HepG2 (cell line): Measurements from ENCODE around the gene DSCAML1. TPM values are rescaled to one million over a fixed set of nuclear protein-coding genes. Genes with fewer than 3 reads are reported as not detected.

ENCODE experiments used
- ATAC-seq: fragments of 200-7000 bp; cut with Tn5 transposase; 3 replicates; pipeline ENCODE4 v1.9.1; 2020; ENCODE audit warnings: mild to moderate bottlenecking, moderate library complexity
- BruUV-seq: library from RNA; stranded (reverse); fragments of 400-500 nt; replicated peaks from 2 replicates; lab custom pipeline; 2021; lab: Mats Ljungman, UMichigan
- CTCF ChIA-PET: fragments of 300-600 bp; formaldehyde crosslinking; extraction: SDS; loops from one replicate; lab custom pipeline; 2021; ENCODE audit warnings: low total read pairs, inconsistent platforms, low intra/inter-chr PET ratio; lab: Yijun Ruan, JAX
- POLR2A ChIA-PET: fragments of 350-600 bp; sonication (Branson Sonifier 250); formaldehyde crosslinking; loops from one replicate; lab custom pipeline; 2020; ENCODE audit warnings: antibody characterized with exemption, inconsistent platforms; lab: Yijun Ruan, JAX
- DNase-seq: peaks from one replicate; pipeline ENCODE4 v3.0.0-alpha.2; 2015; ENCODE audit warnings: low spot score
- FAIRE-seq: peaks from 3 replicates; lab custom pipeline; 2011; peaks lifted over from hg19 to GRCh38; lab: Jason Lieb, UNC
- H2AFZ ChIP-seq: one replicate; pipeline ENCODE4 v1.6.1; 2011; ENCODE audit warnings: low read length, inconsistent platforms
- H3K27ac ChIP-seq: fragments of 300-600 bp; 3 replicates; pipeline ENCODE4 v1.8.0; 2011; ENCODE audit warnings: mixed run types, mild to moderate bottlenecking, mixed read lengths, low read length, inconsistent platforms; ENCODE audit not compliant: insufficient read depth; ENCODE audit errors: extremely low read length
- H3K27me3 ChIP-seq, 2 experiments: fragments of 200-600 bp in 1 of 2; 2 replicates in 1 of 2; 3 replicates in 1 of 2; pipeline versions ENCODE4 v1.6.0 to v1.8.0; 2011; ENCODE audit warnings: low read length in 2 of 2, mild to moderate bottlenecking in 2 of 2, moderate library complexity in 2 of 2, inconsistent platforms in 1 of 2; ENCODE audit not compliant: insufficient read depth in 2 of 2, control insufficient read depth in 1 of 2
- H3K36me3 ChIP-seq, 2 experiments: fragments of 200-600 bp in 1 of 2; replicated peaks in 1 of 2; 2 replicates in 1 of 2; 3 replicates in 1 of 2; pipeline versions ENCODE4 v1.5.1 to v1.8.0; 2011; ENCODE audit warnings: low read length in 2 of 2, inconsistent platforms in 1 of 2; ENCODE audit not compliant: insufficient read depth in 2 of 2, control insufficient read depth in 1 of 2
- H3K4me1 ChIP-seq: 2 replicates; pipeline ENCODE4 v1.5.1; 2012; ENCODE audit warnings: low read length, inconsistent platforms; ENCODE audit not compliant: insufficient read depth
- H3K4me2 ChIP-seq: 2 replicates; pipeline ENCODE4 v1.6.0; 2011; ENCODE audit warnings: low read depth, low read length, inconsistent platforms
- H3K4me3 ChIP-seq, 3 experiments: fragments of 200-600 bp in 1 of 3; sonication (generic), shearing (Covaris generic) in 1 of 3; replicated peaks in 1 of 3; 2 replicates each; pipeline ENCODE4 v1.5.1; 2011 to 2016; ENCODE audit warnings: low read length in 3 of 3, inconsistent platforms in 2 of 3, low read depth in 2 of 3, mild to moderate bottlenecking in 2 of 3, control low read depth in 1 of 3, mixed read lengths in 1 of 3; ENCODE audit not compliant: insufficient read depth in 1 of 3
- H3K79me2 ChIP-seq: one replicate; pipeline ENCODE4 v1.6.1; 2011; ENCODE audit warnings: low read length, inconsistent platforms; ENCODE audit not compliant: insufficient read depth
- H3K9ac ChIP-seq: 2 replicates; pipeline ENCODE4 v1.6.0; 2011; ENCODE audit warnings: mild to moderate bottlenecking, low read depth, low read length, inconsistent platforms; ENCODE audit not compliant: insufficient read depth
- H3K9me3 ChIP-seq: 2 replicates; pipeline ENCODE4 v1.5.1; 2012; ENCODE audit warnings: mild to moderate bottlenecking, low read length
- H4K20me1 ChIP-seq: 2 replicates; pipeline ENCODE4 v1.6.0; 2011; ENCODE audit warnings: inconsistent platforms, mild to moderate bottlenecking, low read length, moderate library complexity; ENCODE audit not compliant: insufficient read depth
- CHCHD3 ChIP-seq: sonication (generic); formaldehyde crosslinking; IDR thresholded peaks from 2 replicates; pipeline ENCODE4 v1.8.0; 2022; ENCODE audit warnings: mild to moderate bottlenecking, missing genetic modification reagents, moderate library complexity
- DNMT3B ChIP-seq: conservative IDR thresholded peaks from 2 replicates; pipeline ENCODE4 v1.6.1; 2016; ENCODE audit warnings: missing biosample characterization, control low read depth
- ELF4 ChIP-seq: sonication (generic); formaldehyde crosslinking; IDR thresholded peaks from 2 replicates; pipeline ENCODE4 v1.5.0; 2020; ENCODE audit warnings: missing genetic modification reagents, mild to moderate bottlenecking, moderate library complexity, borderline replicate concordance
- ELK4 ChIP-seq: sonication (generic); formaldehyde crosslinking; IDR thresholded peaks from 2 replicates; pipeline ENCODE4 v1.9.0; 2021; ENCODE audit warnings: missing genetic modification reagents, borderline replicate concordance
- FLYWCH1 ChIP-seq: sonication (generic); formaldehyde crosslinking; IDR thresholded peaks from 2 replicates; pipeline ENCODE4 v1.8.1; 2023; ENCODE audit warnings: mild to moderate bottlenecking, missing genetic modification reagents
- FOXM1 ChIP-seq: sonication (generic); formaldehyde crosslinking; IDR thresholded peaks from 2 replicates; pipeline ENCODE4 v1.5.0; 2020; ENCODE audit warnings: missing genetic modification reagents
- NCOA1 ChIP-seq: sonication (generic); formaldehyde crosslinking; IDR thresholded peaks from 2 replicates; pipeline ENCODE4 v1.9.0; 2021; ENCODE audit warnings: missing genetic modification reagents
- NFIC ChIP-seq: IDR thresholded peaks from 2 replicates; pipeline ENCODE4 v1.6.1; 2012; ENCODE audit warnings: mild to moderate bottlenecking, low read length, inconsistent platforms
- STAG1 ChIP-seq: sonication (generic); formaldehyde crosslinking; IDR thresholded peaks from 2 replicates; pipeline ENCODE4 v1.4.0; 2020; ENCODE audit warnings: missing genetic modification reagents
- ZBTB42 ChIP-seq: sonication (generic); formaldehyde crosslinking; IDR thresholded peaks from 2 replicates; pipeline ENCODE4 v1.5.0; 2020; ENCODE audit warnings: mild to moderate bottlenecking, missing genetic modification reagents
- ZFP82 ChIP-seq: sonication (generic); formaldehyde crosslinking; IDR thresholded peaks from 2 replicates; pipeline ENCODE4 v1.5.1; 2020; ENCODE audit warnings: mild to moderate bottlenecking, missing genetic modification reagents, borderline replicate concordance
- ZNF253 ChIP-seq: sonication (generic); formaldehyde crosslinking; IDR thresholded peaks from 2 replicates; pipeline ENCODE4 v1.8.0; 2022; ENCODE audit warnings: mild to moderate bottlenecking, missing genetic modification reagents, borderline replicate concordance
- ZSCAN30 ChIP-seq: sonication (generic); formaldehyde crosslinking; IDR thresholded peaks from 2 replicates; pipeline ENCODE4 v1.5.0; 2020; ENCODE audit warnings: mild to moderate bottlenecking, missing genetic modification reagents
- WGBS: methylation state at CpG from one replicate; pipeline ENCODE4 v1.1.6; 2017; ENCODE audit warnings: low lambda C conversion rate; 5-methylcytosine and 5-hydroxymethylcytosine counted together
- in situ Hi-C: cut with HindIII; loops from 2 replicates; pipeline ENCODE4 v1.10.0; 2017; ENCODE audit warnings: low pct_unique_long_range_greater_than_20kb; ENCODE audit not compliant: extremely low pct_ligation_motif_present
- intact Hi-C: fragments of 100-400 bp; cut with micrococcal nuclease; formaldehyde crosslinking; loops from one replicate; pipeline ENCODE4 v1.10.0; 2022; ENCODE audit not compliant: unreplicated experiment
- polyA plus RNA-seq, 8 experiments: library from polyadenylated mRNA; depleted of rRNA in 3 of 8; stranded (reverse) in 7 of 8; unstranded in 1 of 8; fragments of >200 nt; fragmentation: Illumina TruSeq in 4 of 8; extraction: Trizol in 4 of 8; gene quantifications; 2 replicates each; pipeline versions ENCODE4 v1.2.1 to v1.2.3, GENCODE V29; 2011 to 2016; ENCODE audit warnings: low read depth in 4 of 8, missing spikeins in 1 of 8, mixed read lengths in 1 of 8; ENCODE audit not compliant: insufficient read depth in 1 of 8
- total RNA-seq, 5 experiments: library from RNA; depleted of rRNA; stranded (reverse); fragments of >200 nt; fragmentation: Illumina TruSeq; extraction: Trizol; gene quantifications; 2 replicates each; pipeline ENCODE4 v1.2.3, GENCODE V29; 2016; ENCODE audit warnings: low read depth in 1 of 5

DSCAML1 gene
- total and polyA plus RNA-seq, 2 of the 13 experiments (the other 11 are each of a cell fraction or from before 2014, with no cell fraction given) = 0.29 to 0.40 TPM

GRCh38 chr11:117657794-117658193 is 139.2 kb downstream of the DSCAML1 start:
- Histone ChIP-seq H3K9me3 (no peaks in the 10 kb centered on the region), H3K9ac (no peak overlapping the region), H3K4me3 (no peak overlapping the region)
- FAIRE-seq = no peak
- no peak for ATAC-seq
- intact Hi-C loops = no loop called here
- TF ChIP-seq NCOA1 (CRISPR knock-in tag) (no peak), STAG1 (no peak), ELF4 (CRISPR knock-in tag) (no peak), ZFP82 (CRISPR knock-in tag) (no peak), ZBTB42 (no peak), NFIC (no peak), CHCHD3 (CRISPR knock-in tag) (no peak), ZSCAN30 (CRISPR knock-in tag) (no peak), FOXM1 (CRISPR knock-in tag) (no peak), ZNF253 (CRISPR knock-in tag) (no peak), FLYWCH1 (CRISPR knock-in tag) (no peak), DNMT3B (CRISPR knock-in tag) (no peak), ELK4 (CRISPR knock-in tag) (no peak)
- TF ChIP-seq, all 625 proteins: peak for 0
- POLR2A ChIA-PET = no interaction called here
- BruUV-seq = no TSS peak
- CTCF ChIA-PET = no interaction called here
- DNase-seq = no peak
- Histone ChIP-seq H3K27ac (no peak overlapping the region), H3K4me1 (no peaks in the 10 kb centered on the region), H3K79me2 (no peaks in the 10 kb centered on the region), H3K36me3 (no peaks in the 10 kb centered on the region), H4K20me1 (no peaks in the 10 kb centered on the region; the same call in 1 of the 2 replicates), H3K4me2 (no peak overlapping the region), H2AFZ (no peak overlapping the region), H3K27me3 (no peaks in the 10 kb centered on the region)
- in situ Hi-C loops = no loop called here
- 21% methylated on average over 5 of the region's 7 CpGs for WGBS
